Measurements from ENCODE around the gene TRRAP.

GRCh38 chr7:98910427-98910826, 32.1 kb downstream of the TRRAP start:
- TF ChIP-seq EP300 (IDR thresholded peaks at IDR 0.05) (no peak), CTCF (IDR thresholded peaks at IDR 0.05) (no peak)
